Stimulated activated CD8-positive, alpha-beta memory T cell treated with anti-CD3 and anti-CD28 coated beads, Interleukin-15, amount 100 ng/mL, for 1 hour (primary cell): ENCODE results near the gene CST11.

Experiments
- DNase-seq: peaks from one replicate; pipeline ENCODE4 v3.0.0-alpha.2; 2020; ENCODE audit warnings: low read depth

The CST11 gene

DNA sequence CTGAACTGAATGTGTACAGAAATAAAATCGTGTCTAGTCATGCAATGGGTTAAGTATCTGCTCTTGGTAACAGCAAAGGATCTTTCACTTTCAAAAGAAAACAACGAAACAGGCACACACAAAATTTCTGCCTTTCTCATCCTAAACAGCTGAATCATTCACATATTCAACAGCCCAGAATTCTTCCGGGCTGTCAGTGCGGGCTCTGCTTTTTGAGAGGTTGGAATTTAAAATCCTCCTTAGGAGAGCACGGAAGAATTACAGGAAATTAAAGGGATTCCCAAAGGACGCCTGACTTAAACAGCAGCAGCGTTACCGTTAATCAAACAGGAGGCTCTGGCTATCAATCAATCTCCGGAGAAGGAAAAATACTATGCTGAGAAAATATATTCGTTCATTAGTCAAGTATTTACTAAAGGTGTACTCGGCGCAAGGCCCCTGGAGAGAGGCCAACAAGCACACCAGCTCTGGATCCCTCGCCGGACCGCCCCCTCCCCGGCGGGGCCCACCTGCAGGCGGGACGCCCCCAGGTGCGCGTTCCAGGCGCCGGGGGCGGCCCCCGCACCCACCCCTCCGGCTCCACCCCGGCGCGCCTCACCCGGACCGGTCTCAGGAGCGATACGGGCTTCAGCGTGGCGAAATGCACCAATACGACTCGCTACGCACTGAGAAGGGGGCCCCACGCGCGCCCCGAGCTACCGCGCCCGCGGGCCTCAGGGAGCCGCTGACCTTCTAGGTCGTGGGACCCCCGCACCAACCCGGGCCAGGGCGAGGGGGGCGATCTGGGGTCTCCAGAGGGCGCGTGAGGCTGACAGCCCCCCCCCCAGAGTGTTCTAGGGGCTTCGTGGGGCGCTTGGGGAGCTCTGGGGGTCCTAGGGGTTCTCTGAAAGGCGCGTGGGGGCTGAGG is 32.4 kb downstream of the CST11 start:
- DNase-seq = no peak

- no peak for DNase-seq
These were observed 33.0 kb downstream of the CST11 start for GRCh38 chr20:23419657-23419994.

GRCh38 chr20:23417861-23418260 is 34.8 kb downstream of the CST11 start:
- no peak for DNase-seq

GRCh38 chr20:23415959-23416583 is 36.6 kb downstream of the CST11 start:
- no peak for DNase-seq

GRCh38 chr20:23415555-23415954 is 37.1 kb downstream of the CST11 start:
- no peak for DNase-seq

DNA sequence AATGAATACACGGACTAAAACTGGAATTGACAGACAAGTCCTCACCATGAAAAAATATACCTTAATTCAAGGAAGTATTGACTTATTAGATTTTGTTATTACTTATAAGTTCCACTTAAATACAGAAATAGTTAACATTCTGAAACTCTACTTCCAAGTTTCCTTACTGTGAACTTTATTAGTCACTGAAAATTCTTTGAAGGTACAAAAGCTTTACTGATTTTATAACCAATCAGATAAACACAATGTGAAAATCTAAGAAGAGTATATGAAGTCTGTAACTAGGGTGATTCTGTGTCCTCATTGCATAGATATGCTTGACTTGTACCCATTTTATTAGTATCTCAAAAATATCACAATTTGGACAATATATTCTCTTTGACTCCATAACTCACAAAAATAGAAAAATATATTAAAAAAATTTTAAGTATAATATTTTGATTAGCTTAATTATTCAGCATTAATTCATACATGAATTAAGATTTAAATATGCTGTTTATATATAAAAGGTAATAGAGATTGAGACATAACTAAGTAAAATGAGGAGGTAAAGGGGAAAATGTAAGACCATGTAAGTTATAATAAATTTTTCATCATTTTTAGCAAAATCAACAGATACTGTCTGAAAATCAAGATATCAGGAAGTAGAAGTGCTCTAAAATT is 38.0 kb downstream of the CST11 start:
- DNase-seq = no peak

DNA sequence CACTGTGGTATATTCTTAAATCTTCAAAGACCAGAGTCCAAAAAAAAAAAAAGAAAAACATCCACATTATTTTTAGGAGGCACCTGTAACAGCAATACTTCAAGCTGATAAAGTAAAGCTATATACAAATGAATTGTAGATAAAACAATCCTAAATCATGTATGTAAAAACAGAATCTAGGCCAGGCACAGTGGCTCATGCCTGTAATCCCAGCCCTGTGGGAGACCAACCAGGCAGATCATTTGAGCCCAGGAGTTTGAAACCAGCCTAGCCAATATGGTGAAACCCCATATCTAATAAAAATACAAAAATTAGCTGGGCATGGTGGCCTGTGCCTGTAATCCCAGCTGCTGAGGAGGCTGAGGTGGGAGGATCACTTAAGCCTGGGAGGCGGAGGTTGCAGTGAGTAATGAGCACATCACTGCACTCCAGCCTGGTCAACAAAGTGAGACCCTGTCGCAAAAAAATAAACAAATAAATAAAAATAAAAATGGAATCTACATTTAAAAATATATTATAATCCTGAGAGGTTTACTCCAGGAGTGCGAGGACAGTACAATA is 38.7 kb downstream of the CST11 start:
- no peak for DNase-seq

- DNase-seq = no peak
These were observed 40.6 kb downstream of the CST11 start for GRCh38 chr20:23412026-23412425.

- no peak for DNase-seq
These were observed 41.6 kb downstream of the CST11 start for GRCh38 chr20:23410916-23411695.

DNA sequence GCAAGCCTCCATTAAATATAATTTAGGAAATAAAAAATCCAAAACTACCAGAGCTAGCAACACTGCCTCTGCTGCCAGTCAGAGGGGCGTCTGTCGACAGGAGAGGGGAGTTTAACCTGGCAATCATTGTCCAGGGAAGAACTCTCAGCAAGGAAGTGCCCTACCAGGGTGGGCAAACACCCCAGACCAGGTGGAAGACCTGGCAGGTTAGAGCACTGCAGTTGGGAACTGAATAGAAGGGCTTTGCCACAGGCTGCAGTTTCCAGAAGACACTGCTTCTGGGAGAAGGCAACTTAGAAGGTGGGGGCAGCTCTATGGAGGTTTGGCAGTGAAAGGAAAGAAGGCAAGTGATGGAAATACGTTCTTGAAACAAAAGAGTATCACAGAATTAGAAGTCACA is 42.9 kb downstream of the CST11 start:
- no peak for DNase-seq

DNA sequence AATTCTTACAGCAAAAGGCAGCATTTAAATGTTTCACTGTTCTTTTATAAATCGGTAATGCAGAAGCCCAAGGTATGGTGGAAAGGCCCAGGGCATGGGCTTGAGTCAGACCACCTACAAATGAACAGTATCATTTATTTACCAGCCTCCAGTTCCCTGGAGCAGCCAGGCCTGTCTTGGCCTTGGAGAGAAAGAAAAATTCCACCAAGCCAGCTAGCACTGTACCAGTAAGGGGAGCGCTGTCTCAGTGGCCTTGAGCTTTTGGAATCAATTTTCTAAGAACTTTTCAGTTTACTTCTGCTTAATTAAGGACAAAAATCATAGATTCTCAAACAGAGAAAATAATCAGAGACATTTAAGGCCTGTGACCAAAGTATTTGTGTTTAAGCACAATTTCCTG is 43.7 kb downstream of the CST11 start:
- DNase-seq = no peak

- DNase-seq = no peak
These were observed 44.8 kb downstream of the CST11 start for GRCh38 chr20:23407781-23408464.

- DNase-seq = no peak
These were observed 45.8 kb downstream of the CST11 start for GRCh38 chr20:23406880-23407279.

GRCh38 chr20:23404196-23404595 is 48.5 kb downstream of the CST11 start:
- no peak for DNase-seq

- DNase-seq = no peak
These were observed 48.9 kb downstream of the CST11 start for GRCh38 chr20:23403751-23404150.

DNA sequence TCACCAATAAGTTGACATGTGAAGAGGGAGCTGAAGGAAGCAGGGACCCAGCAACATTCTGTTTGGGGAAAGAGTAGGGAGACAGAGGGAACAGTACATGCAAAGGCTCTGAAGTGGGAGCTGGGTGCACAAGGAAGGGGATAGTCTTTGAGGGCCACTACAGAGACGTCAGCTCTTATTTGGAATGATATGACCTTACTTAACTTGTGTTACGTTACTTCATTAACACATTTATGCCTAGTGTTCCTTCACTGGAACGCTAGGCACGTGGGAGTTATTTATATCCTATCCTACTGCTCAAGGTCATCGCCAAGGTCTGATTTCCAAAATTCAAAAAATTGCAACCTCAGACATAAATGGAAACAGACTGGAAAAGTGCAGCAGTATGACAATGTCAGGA is 51.6 kb downstream of the CST11 start:
- no peak for DNase-seq
